ENCODE data around the gene CCDC87.

DNA sequence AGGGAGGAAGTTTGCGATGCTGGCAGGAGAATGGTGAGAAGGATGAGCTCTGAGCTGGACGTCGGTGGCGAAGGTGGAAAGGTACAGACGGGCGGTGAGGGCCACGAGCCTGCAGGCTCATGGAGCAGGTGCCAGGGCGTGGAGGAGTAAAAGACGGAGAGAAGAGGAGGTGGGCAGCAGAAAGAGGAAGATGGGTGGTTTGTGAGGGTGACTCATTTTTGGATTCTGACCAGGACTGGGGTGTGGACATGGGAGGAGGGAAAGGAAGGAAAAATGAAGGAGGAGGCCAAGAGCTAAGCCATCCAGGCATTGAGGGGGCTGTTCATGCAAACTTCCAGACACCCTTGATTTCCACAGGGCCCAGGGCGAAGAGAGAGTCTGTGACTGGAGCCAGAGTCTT, 50.5 kb downstream of the CCDC87 start:
- TF ChIP-seq EZH2 (IDR thresholded peaks at IDR 0.05; ENCODE audit: insufficient read depth, poor library complexity, severe bottlenecking) (no peak), EZH2phosphoT487 (IDR thresholded peaks at IDR 0.05; ENCODE audit: insufficient read depth, low read depth) (no peak)
